Caco-2 (cell line): ENCODE results near the gene SH3BGRL2. TPM values are rescaled to one million over a fixed set of nuclear protein-coding genes. Genes with fewer than 3 reads are reported as not detected.

Source experiments
- BruUV-seq: library from RNA; stranded (reverse); fragments of 400-500 nt; replicated peaks from 2 replicates; lab custom pipeline; 2021; lab: Mats Ljungman, UMichigan
- CTCF ChIA-PET: fragments of 300-600 bp; sonication (Branson Sonifier 250); formaldehyde crosslinking; loops from one replicate; lab custom pipeline; 2022; ENCODE audit warnings: antibody characterized with exemption; lab: Charles Lee
- POLR2A ChIA-PET: fragments of 300-600 bp; sonication (Branson Sonifier 250); formaldehyde crosslinking; loops from one replicate; lab custom pipeline; 2022; ENCODE audit warnings: antibody characterized with exemption; lab: Charles Lee
- DNase-seq, 2 experiments: peaks; one replicate each; pipeline versions ENCODE4 v3.0.0 to v3.0.0-alpha.2; 2020 to 2022
- H3K27me3 ChIP-seq: replicated peaks from 2 replicates; pipeline ENCODE4 v1.6.0; 2011; ENCODE audit warnings: low read length; ENCODE audit not compliant: control insufficient read depth, insufficient read depth
- H3K36me3 ChIP-seq: 2 replicates; pipeline ENCODE4 v1.5.1; 2011; ENCODE audit warnings: low read length; ENCODE audit not compliant: control insufficient read depth, insufficient read depth
- H3K4me1 ChIP-seq: fragments of 250-450 bp; sonication (Bioruptor Pico); 2 replicates; pipeline ENCODE4 v1.5.1; 2020; ENCODE audit warnings: mild to moderate bottlenecking
- H3K4me3 ChIP-seq: 2 replicates; pipeline ENCODE4 v1.5.1; 2011; ENCODE audit warnings: low read depth, mild to moderate bottlenecking, control low read depth, low read length
- H3K9me3 ChIP-seq: fragments of 250-450 bp; sonication (Bioruptor Pico); 2 replicates; pipeline ENCODE4 v1.5.1; 2020; ENCODE audit warnings: mild to moderate bottlenecking, moderate library complexity
- H3K27ac Mint-ChIP-seq: one replicate; pipeline ENCODE4 v1.8.0; 2022; ENCODE audit warnings: mixed read lengths; ENCODE audit not compliant: unreplicated experiment
- H3K27me3 Mint-ChIP-seq: one replicate; pipeline ENCODE4 v1.8.0; 2022; ENCODE audit warnings: mixed read lengths; ENCODE audit not compliant: insufficient read depth, unreplicated experiment
- H3K36me3 Mint-ChIP-seq: one replicate; pipeline ENCODE4 v1.8.0; 2022; ENCODE audit warnings: mild to moderate bottlenecking, mixed read lengths; ENCODE audit not compliant: insufficient read depth, unreplicated experiment
- H3K4me1 Mint-ChIP-seq: one replicate; pipeline ENCODE4 v1.8.0; 2022; ENCODE audit warnings: low read depth, mixed read lengths; ENCODE audit not compliant: unreplicated experiment
- H3K4me3 Mint-ChIP-seq: one replicate; pipeline ENCODE4 v1.8.0; 2022; ENCODE audit warnings: mild to moderate bottlenecking, moderate library complexity, mixed read lengths; ENCODE audit not compliant: unreplicated experiment
- H3K9me3 Mint-ChIP-seq: one replicate; pipeline ENCODE4 v1.8.0; 2022; ENCODE audit warnings: mixed read lengths; ENCODE audit not compliant: unreplicated experiment
- CTCF ChIP-seq, 2 experiments: fragments of 200-600 bp in 1 of 2; IDR thresholded peaks; 1 replicate in 1 of 2; 2 replicates in 1 of 2; pipeline versions ENCODE4 v1.5.1 to v1.8.0; 2011 to 2022; ENCODE audit warnings: antibody characterized with exemption in 1 of 2, control low read depth in 1 of 2, inconsistent platforms in 1 of 2, low read depth in 1 of 2, low read length in 1 of 2, mild to moderate bottlenecking in 1 of 2, moderate library complexity in 1 of 2; ENCODE audit not compliant: insufficient read depth in 1 of 2, severe bottlenecking in 1 of 2, unreplicated experiment in 1 of 2
- intact Hi-C: fragments of 100-400 bp; cut with micrococcal nuclease; formaldehyde crosslinking; loops from one replicate; pipeline ENCODE4 v1.10.0; 2022; ENCODE audit not compliant: unreplicated experiment
- total RNA-seq: library from RNA; stranded (reverse); gene quantifications from 2 replicates; pipeline ENCODE4 v1.2.3, GENCODE V29; 2022

SH3BGRL2 gene
- total RNA-seq, 1 experiment from 2014 or later = 102 TPM

- Mint-ChIP-seq H3K36me3 (peaks cover 17% of the 10 kb centered on the region), H3K4me1 (peaks cover 54% of the 10 kb centered on the region), H3K27ac (peak overlapping the region; percentile 84), H3K9me3 (peaks cover 4% of the 10 kb centered on the region), H3K4me3 (no peak overlapping the region), H3K27me3 (no peaks in the 10 kb centered on the region)
- no peaks in the 10 kb centered on the region for H3K9me3 ChIP-seq
- no peak overlapping the region for H3K4me3 ChIP-seq
- no peaks in the 10 kb centered on the region for H3K36me3 ChIP-seq
- no peaks in the 10 kb centered on the region for H3K27me3 ChIP-seq
- POLR2A ChIA-PET = no interaction called here
- intact Hi-C loops = no loop called here
- no peak for DNase-seq
- CTCF ChIA-PET = no interaction called here
- H3K4me1 ChIP-seq = peaks cover 81% of the 10 kb centered on the region
- TF ChIP-seq CTCF (IDR thresholded peaks at IDR 0.05; ENCODE audit: insufficient read depth in 1 of 2, low read depth in 1 of 2, low read length in 1 of 2, severe bottlenecking in 1 of 2, unreplicated experiment in 1 of 2) = no peak
- no TSS peak for BruUV-seq
These were observed 28.3 kb upstream of the SH3BGRL2 start for GRCh38 chr6:79602859-79603258.

GRCh38 chr6:79604583-79605037, 26.5 kb upstream of the SH3BGRL2 start:
- POLR2A ChIA-PET = no interaction called here
- Mint-ChIP-seq H3K27ac (peak overlapping the region; percentile 80), H3K9me3 (no peaks in the 10 kb centered on the region), H3K4me1 (peaks cover 62% of the 10 kb centered on the region), H3K27me3 (no peaks in the 10 kb centered on the region), H3K36me3 (peaks cover 25% of the 10 kb centered on the region), H3K4me3 (peak overlapping the region; percentile 18)
- no peaks in the 10 kb centered on the region for H3K36me3 ChIP-seq
- intact Hi-C loops = loop anchor here (1.0 kb wide), 2 partner anchors 34 to 68 kb away; no protein-coding TSS in a partner anchor
- no peak for TF ChIP-seq CTCF (IDR thresholded peaks at IDR 0.05; ENCODE audit: insufficient read depth in 1 of 2, low read depth in 1 of 2, low read length in 1 of 2, severe bottlenecking in 1 of 2, unreplicated experiment in 1 of 2)
- no peaks in the 10 kb centered on the region for H3K27me3 ChIP-seq
- DNase-seq = peak; percentile 82 to 90
- CTCF ChIA-PET = no interaction called here
- no peaks in the 10 kb centered on the region for H3K9me3 ChIP-seq
- no peak overlapping the region for H3K4me3 ChIP-seq
- peaks cover 96% of the 10 kb centered on the region for H3K4me1 ChIP-seq
- no TSS peak for BruUV-seq

GRCh38 chr6:79605061-79605460, 26.1 kb upstream of the SH3BGRL2 start:
- TSS peak; percentile 49 for BruUV-seq

More at GRCh38 chr6:79605061-79605460, 26.1 kb upstream of the SH3BGRL2 start:
- H3K4me3 ChIP-seq = no peak overlapping the region
- POLR2A ChIA-PET = no interaction called here
- no peaks in the 10 kb centered on the region for H3K9me3 Mint-ChIP-seq
- no peak for DNase-seq
- no peaks in the 10 kb centered on the region for H3K36me3 ChIP-seq
- H3K4me1 ChIP-seq = peaks cover 96% of the 10 kb centered on the region
- H3K4me3 Mint-ChIP-seq = peak overlapping the region; percentile 18
- no peaks in the 10 kb centered on the region for H3K27me3 ChIP-seq
- H3K9me3 ChIP-seq = no peaks in the 10 kb centered on the region
- CTCF ChIA-PET = no interaction called here
- H3K4me1 Mint-ChIP-seq = peaks cover 62% of the 10 kb centered on the region
- H3K27ac Mint-ChIP-seq = peak overlapping the region; percentile 80
- TF ChIP-seq CTCF (IDR thresholded peaks at IDR 0.05; ENCODE audit: insufficient read depth in 1 of 2, low read depth in 1 of 2, low read length in 1 of 2, severe bottlenecking in 1 of 2, unreplicated experiment in 1 of 2) = no peak
- no peaks in the 10 kb centered on the region for H3K27me3 Mint-ChIP-seq
- intact Hi-C loops = no loop called here
- peaks cover 25% of the 10 kb centered on the region for H3K36me3 Mint-ChIP-seq
